ENCODE results near the gene RNF125.

- TF ChIP-seq CTCF (IDR thresholded peaks at IDR 0.05; ENCODE audit: insufficient read depth, low read length, poor library complexity, severe bottlenecking) (no peak), EZH2phosphoT487 (conservative IDR thresholded peaks at IDR 0.05; ENCODE audit: low read length) (no peak)
Observed at GRCh38 chr18:32032609-32033008, 14.0 kb downstream of the RNF125 start.

Data from SU-DHL-6 (cell line).